SK-N-SH (cell line): ENCODE measurements around the gene KLHL22. TPM values are rescaled to one million over a fixed set of nuclear protein-coding genes. Genes with fewer than 3 reads are reported as not detected.
A peak's percentile ranks its signal among the peaks of the same experiment; 100 is the strongest.

ENCODE experiments used
- CTCF ChIA-PET: fragments of 300-600, 350-600 bp; formaldehyde crosslinking; extraction: SDS; loops from one replicate; lab custom pipeline; 2021; lab: Yijun Ruan, JAX
- POLR2A ChIA-PET: fragments of 350-600 bp; sonication (Branson Sonifier 250); formaldehyde crosslinking; extraction: SDS; loops from one replicate; lab custom pipeline; 2020; ENCODE audit warnings: antibody characterized with exemption, inconsistent platforms; lab: Yijun Ruan, JAX
- DNase-seq: peaks from one replicate; pipeline ENCODE4 v3.0.0; 2012
- H2AFZ ChIP-seq: fragments of 200-600 bp; sonication (generic); 2 replicates; pipeline ENCODE4 v1.8.1; 2016; ENCODE audit warnings: antibody characterized with exemption, mild to moderate bottlenecking, low read depth
- H3F3A ChIP-seq: fragments of 200-600 bp; sonication (generic); replicated peaks from 2 replicates; pipeline ENCODE3; 2016; ENCODE audit warnings: antibody characterized with exemption, mild to moderate bottlenecking; ENCODE audit not compliant: insufficient read depth
- H3K27ac ChIP-seq, 2 experiments: fragments of 200-500 bp in 1 of 2; fragments of 200-600 bp in 1 of 2; sonication (Bioruptor generic) in 1 of 2; sonication (generic), shearing (Covaris generic) in 1 of 2; 2 replicates each; pipeline versions ENCODE4 v1.5.1 to v1.6.1; 2014 to 2016; ENCODE audit warnings: low read depth in 2 of 2, inconsistent platforms in 1 of 2, low read length in 1 of 2, mild to moderate bottlenecking in 1 of 2, mixed read lengths in 1 of 2
- H3K27me3 ChIP-seq: fragments of 200-600 bp; sonication (generic), shearing (Covaris generic); 2 replicates; pipeline ENCODE4 v1.6.1; 2016; ENCODE audit warnings: mixed run types; ENCODE audit not compliant: insufficient read depth
- H3K36me3 ChIP-seq, 2 experiments: fragments of 200-500 bp in 1 of 2; fragments of 200-600 bp in 1 of 2; sonication (Bioruptor generic) in 1 of 2; sonication (generic) in 1 of 2; replicated peaks in 1 of 2; 2 replicates each; pipeline versions ENCODE3 to v1.5.1; 2014 to 2016; ENCODE audit warnings: low read length in 1 of 2, mild to moderate bottlenecking in 1 of 2; ENCODE audit not compliant: insufficient read depth in 2 of 2, control insufficient read depth in 1 of 2
- H3K4me1 ChIP-seq, 2 experiments: fragments of 200-500 bp in 1 of 2; fragments of 200-600 bp in 1 of 2; sonication (Bioruptor generic) in 1 of 2; sonication (generic), shearing (Covaris generic) in 1 of 2; 2 replicates each; pipeline versions ENCODE4 v1.5.1 to v1.6.1; 2014 to 2016; ENCODE audit warnings: low read depth in 1 of 2, low read length in 1 of 2, mixed run types in 1 of 2; ENCODE audit not compliant: insufficient read depth in 2 of 2, control insufficient read depth in 1 of 2
- H3K4me2 ChIP-seq: fragments of 200-600 bp; sonication (generic), shearing (Covaris generic); 2 replicates; pipeline ENCODE4 v1.6.1; 2017; ENCODE audit warnings: mixed run types
- H3K4me3 ChIP-seq, 2 experiments: fragments of 200-500 bp in 1 of 2; fragments of 200-600 bp in 1 of 2; sonication (Bioruptor generic) in 1 of 2; sonication (generic), shearing (Covaris generic) in 1 of 2; 2 replicates each; pipeline versions ENCODE4 v1.5.1 to v1.8.1; 2014 to 2016; ENCODE audit warnings: low read depth in 2 of 2, inconsistent platforms in 1 of 2, low read length in 1 of 2, mild to moderate bottlenecking in 1 of 2, mixed read lengths in 1 of 2, moderate library complexity in 1 of 2
- H3K79me2 ChIP-seq: fragments of 200-600 bp; sonication (generic); 2 replicates; pipeline ENCODE4 v1.8.1; 2017; ENCODE audit warnings: mild to moderate bottlenecking; ENCODE audit not compliant: insufficient read depth
- H3K9ac ChIP-seq: fragments of 200-600 bp; sonication (generic); 2 replicates; pipeline ENCODE4 v1.6.1; 2017; ENCODE audit warnings: mixed run types
- H3K9me2 ChIP-seq: fragments of 200-600 bp; sonication (generic); 2 replicates; pipeline ENCODE4 v1.6.1; 2017; ENCODE audit warnings: mixed run types
- H3K9me3 ChIP-seq: fragments of 200-600 bp; sonication (generic); 2 replicates; pipeline ENCODE4 v1.6.1; 2017; ENCODE audit warnings: mixed run types, mild to moderate bottlenecking, moderate library complexity
- H4K20me1 ChIP-seq: fragments of 200-600 bp; sonication (generic); 2 replicates; pipeline ENCODE4 v1.6.1; 2017; ENCODE audit warnings: mild to moderate bottlenecking, mixed run types; ENCODE audit not compliant: insufficient read depth
- CHD2 ChIP-seq: fragments of 150-350 bp; IDR thresholded peaks from 2 replicates; pipeline ENCODE4 v1.6.1; 2018; ENCODE audit warnings: low read length; ENCODE audit not compliant: partially characterized antibody
- ELF1 ChIP-seq: IDR thresholded peaks from 2 replicates; pipeline ENCODE4 v1.4.0; 2012
- EP300 ChIP-seq, 2 experiments: IDR thresholded peaks; 2 replicates each; pipeline versions ENCODE4 v1.4.0 to v1.6.1; 2012; ENCODE audit warnings: borderline replicate concordance in 1 of 2, low read depth in 1 of 2, low read length in 1 of 2
- EZH2phosphoT487 ChIP-seq: fragments of 200-600 bp; sonication (generic); IDR thresholded peaks from 2 replicates; pipeline ENCODE4 v1.6.1; 2017; ENCODE audit warnings: low read depth, mixed run types, mild to moderate bottlenecking, antibody characterized with exemption, moderate library complexity, borderline replicate concordance
- FOSL2 ChIP-seq: IDR thresholded peaks from 2 replicates; pipeline ENCODE4 v1.4.0; 2012; ENCODE audit warnings: low read depth, mild to moderate bottlenecking, moderate library complexity, borderline replicate concordance
- FOXJ3 ChIP-seq: sonication (generic); formaldehyde crosslinking; IDR thresholded peaks from 2 replicates; pipeline ENCODE4 v1.5.1; 2020; ENCODE audit warnings: mild to moderate bottlenecking, missing genetic modification reagents
- GABPA ChIP-seq: IDR thresholded peaks from 2 replicates; pipeline ENCODE4 v1.4.0; 2012; ENCODE audit warnings: low read depth, mild to moderate bottlenecking
- JUND ChIP-seq: IDR thresholded peaks from 2 replicates; pipeline ENCODE4 v1.4.0; 2012
- MAX ChIP-seq: IDR thresholded peaks from 2 replicates; pipeline ENCODE4 v1.4.0; 2012; ENCODE audit warnings: low read depth
- MEF2A ChIP-seq: IDR thresholded peaks from 2 replicates; pipeline ENCODE4 v1.4.0; 2012; ENCODE audit warnings: low read depth, borderline replicate concordance
- MXI1 ChIP-seq: IDR thresholded peaks from 2 replicates; pipeline ENCODE4 v1.6.1; 2012; ENCODE audit warnings: mild to moderate bottlenecking, low read depth, low read length, improper control_type of control experiment
- NFIC ChIP-seq: IDR thresholded peaks from 2 replicates; pipeline ENCODE4 v1.4.0; 2012; ENCODE audit warnings: borderline replicate concordance
- NRF1 ChIP-seq: IDR thresholded peaks from 2 replicates; pipeline ENCODE4 v1.6.1; 2012; ENCODE audit warnings: low read depth, mild to moderate bottlenecking, low read length
- POLR2AphosphoS5 ChIP-seq: IDR thresholded peaks from 2 replicates; pipeline ENCODE4 v1.6.1; 2012; ENCODE audit warnings: low read depth, low read length
- RAD21 ChIP-seq: IDR thresholded peaks from 2 replicates; pipeline ENCODE4 v1.6.1; 2012; ENCODE audit warnings: mild to moderate bottlenecking, low read length
- REST ChIP-seq: IDR thresholded peaks from 2 replicates; pipeline ENCODE4 v1.6.1; 2012; ENCODE audit warnings: mild to moderate bottlenecking, low read depth, low read length, moderate library complexity
- RFX5 ChIP-seq: IDR thresholded peaks from 2 replicates; pipeline ENCODE4 v1.6.1; 2012; ENCODE audit warnings: mild to moderate bottlenecking, improper control_type of control experiment, low read length
- SIN3A ChIP-seq: IDR thresholded peaks from 2 replicates; pipeline ENCODE4 v1.6.1; 2012; ENCODE audit warnings: low read depth, mild to moderate bottlenecking, low read length, moderate library complexity, borderline replicate concordance
- SMC3 ChIP-seq: IDR thresholded peaks from 2 replicates; pipeline ENCODE4 v1.6.1; 2012; ENCODE audit warnings: low read depth, low read length, improper control_type of control experiment
- TAF1 ChIP-seq: IDR thresholded peaks from 2 replicates; pipeline ENCODE4 v1.6.1; 2012; ENCODE audit warnings: low read depth, mild to moderate bottlenecking, low read length, moderate library complexity, borderline replicate concordance
- TEAD4 ChIP-seq: IDR thresholded peaks from 2 replicates; pipeline ENCODE4 v1.4.0; 2012; ENCODE audit warnings: mild to moderate bottlenecking, borderline replicate concordance; ENCODE audit not compliant: insufficient read depth
- YY1 ChIP-seq: IDR thresholded peaks from 2 replicates; pipeline ENCODE4 v1.4.0; 2012; ENCODE audit warnings: low read depth, mild to moderate bottlenecking
- WGBS: methylation state at CpG from one replicate; pipeline ENCODE4 v1.1.6; 2017; ENCODE audit warnings: low lambda C conversion rate; 5-methylcytosine and 5-hydroxymethylcytosine counted together
- polyA plus RNA-seq, 3 experiments: library from polyadenylated mRNA; depleted of rRNA; stranded (reverse); fragments of >200 nt; gene quantifications; 2 replicates each; pipeline ENCODE4 v1.2.3, GENCODE V29; 2012
- TF ChIP-seq, protein P1 (sequence below): IDR thresholded peaks from 2 replicates; pipeline ENCODE4; 2012
- TF ChIP-seq, protein P2 (sequence below): fragments of 150-350 bp; IDR thresholded peaks from 2 replicates; pipeline ENCODE4 v1.6.1; 2016; ENCODE audit warnings: mild to moderate bottlenecking, low read depth, low read length

KLHL22 gene
- polyA plus RNA-seq, 1 of the 3 experiments (the other 2 are of a cell fraction), result 26.5 TPM

- no peak for TF ChIP-seq MXI1
- peak; percentile 74 for TF ChIP-seq MAX
- TF ChIP-seq CHD2, result peak; percentile 20
- TF ChIP-seq YY1, result no peak
- TF ChIP-seq RAD21, result no peak
- peak; percentile 43; the same call in 1 of the 2 replicates for TF ChIP-seq ELF1
- TF ChIP-seq NFIC, result no peak
- TF ChIP-seq SMC3, result no peak
- peak; percentile 35; the same call in 1 of the 2 replicates for TF ChIP-seq GABPA
- peak; percentile 37; the same call in 1 of the 2 replicates for TF ChIP-seq TAF1
- TF ChIP-seq EP300 (IDR thresholded peaks at IDR 0.05; ENCODE audit: borderline replicate concordance in 1 of 2, low read depth in 1 of 2, low read length in 1 of 2), result no peak; a peak in 1 of 4 replicates
- TF ChIP-seq TEAD4, result no peak
- no peak for TF ChIP-seq NRF1
These were observed 13.9 kb upstream of the KLHL22 start (continued) for GRCh38 chr22:20509344-20510047.

DNA sequence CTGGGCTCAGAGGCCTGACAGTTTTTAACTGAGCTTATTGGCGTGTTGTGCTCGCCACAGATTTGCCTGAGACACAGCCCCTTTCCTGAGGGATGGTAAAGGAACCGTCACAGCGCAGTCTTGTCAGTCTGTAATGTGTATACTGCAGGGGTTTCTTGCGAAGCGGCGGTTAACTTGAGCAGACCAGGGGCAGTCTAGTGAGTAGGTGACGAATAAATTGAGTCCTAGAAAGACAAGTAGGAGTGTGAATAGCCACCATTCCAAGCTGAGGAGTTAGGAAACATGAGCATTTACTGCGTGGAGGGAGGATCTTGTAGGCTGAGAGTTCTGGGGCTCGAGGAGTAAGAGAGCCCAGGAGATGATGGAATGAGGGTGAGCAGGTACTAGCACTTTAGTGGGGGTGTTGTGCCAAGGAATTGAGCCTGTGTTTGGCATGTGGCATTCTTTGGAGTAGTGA is 13.2 kb upstream of the KLHL22 start:
- Histone ChIP-seq H3F3A (peaks cover 22% of the 10 kb centered on the region), H3K36me3 (peaks cover 2 to 15% of the 10 kb centered on the region in 2 experiments), H2AFZ (no peak overlapping the region), H3K9me3 (no peaks in the 10 kb centered on the region), H3K9me2 (no peaks in the 10 kb centered on the region), H3K79me2 (peaks cover 68% of the 10 kb centered on the region), H3K4me3 (peak overlapping the region; percentile 67 to 78), H4K20me1 (peaks cover 42% of the 10 kb centered on the region), H3K27me3 (no peaks in the 10 kb centered on the region), H3K4me2 (peak overlapping the region; percentile 99), H3K9ac (peak overlapping the region; percentile 98), H3K27ac (peak overlapping the region; percentile 64 to 96), H3K4me1 (peaks cover 22 to 31% of the 10 kb centered on the region in 2 experiments; a peak in 3 of 4 replicates)
- TF ChIP-seq REST, result no peak
- no peak for TF ChIP-seq EZH2phosphoT487
- TF ChIP-seq JUND, result no peak
- TF ChIP-seq POLR2AphosphoS5, result no peak
- no peak for TF ChIP-seq EP300 (IDR thresholded peaks at IDR 0.05; ENCODE audit: borderline replicate concordance in 1 of 2, low read depth in 1 of 2, low read length in 1 of 2)
- no peak for TF ChIP-seq MEF2A
- no peak for TF ChIP-seq MXI1
- TF ChIP-seq CHD2, result no peak
- TF ChIP-seq, protein P1, sequence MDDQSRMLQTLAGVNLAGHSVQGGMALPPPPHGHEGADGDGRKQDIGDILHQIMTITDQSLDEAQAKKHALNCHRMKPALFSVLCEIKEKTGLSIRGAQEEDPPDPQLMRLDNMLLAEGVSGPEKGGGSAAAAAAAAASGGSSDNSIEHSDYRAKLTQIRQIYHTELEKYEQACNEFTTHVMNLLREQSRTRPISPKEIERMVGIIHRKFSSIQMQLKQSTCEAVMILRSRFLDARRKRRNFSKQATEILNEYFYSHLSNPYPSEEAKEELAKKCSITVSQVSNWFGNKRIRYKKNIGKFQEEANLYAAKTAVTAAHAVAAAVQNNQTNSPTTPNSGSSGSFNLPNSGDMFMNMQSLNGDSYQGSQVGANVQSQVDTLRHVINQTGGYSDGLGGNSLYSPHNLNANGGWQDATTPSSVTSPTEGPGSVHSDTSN, result no peak
- no peak for TF ChIP-seq SIN3A
- no peak for TF ChIP-seq MAX
- no peak for TF ChIP-seq FOSL2
- no peak for TF ChIP-seq YY1
- no peak for TF ChIP-seq GABPA
- TF ChIP-seq RFX5, result no peak
- TF ChIP-seq, protein P2, sequence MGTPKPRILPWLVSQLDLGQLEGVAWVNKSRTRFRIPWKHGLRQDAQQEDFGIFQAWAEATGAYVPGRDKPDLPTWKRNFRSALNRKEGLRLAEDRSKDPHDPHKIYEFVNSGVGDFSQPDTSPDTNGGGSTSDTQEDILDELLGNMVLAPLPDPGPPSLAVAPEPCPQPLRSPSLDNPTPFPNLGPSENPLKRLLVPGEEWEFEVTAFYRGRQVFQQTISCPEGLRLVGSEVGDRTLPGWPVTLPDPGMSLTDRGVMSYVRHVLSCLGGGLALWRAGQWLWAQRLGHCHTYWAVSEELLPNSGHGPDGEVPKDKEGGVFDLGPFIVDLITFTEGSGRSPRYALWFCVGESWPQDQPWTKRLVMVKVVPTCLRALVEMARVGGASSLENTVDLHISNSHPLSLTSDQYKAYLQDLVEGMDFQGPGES, result no peak
- TF ChIP-seq FOXJ3, result no peak
- TF ChIP-seq NFIC, result no peak
- 27% methylated on average over 10 of the region's 10 CpGs for WGBS
- CTCF ChIA-PET, result interaction anchor here (1.0 to 2.8 kb wide), 6 partner anchors 15 to 74 kb away, joined by 3 to 11 read pairs (median 3); no protein-coding TSS in a partner anchor
- DNase-seq, result no peak
- POLR2A ChIA-PET, result interaction anchor here (0.9 kb wide), 1 partner anchor 25 kb away, joined by 3 read pairs; no protein-coding TSS in a partner anchor
